Tibial artery (tissue), 4 donors: ENCODE data around the gene RPRD1B.

Experiments
- DNase-seq, 2 donors: peaks; one replicate each; pipeline ENCODE4 v3.0.0-alpha.2; 2019
- H3K27ac ChIP-seq, 2 donors: fragments of 200-600 bp; sonication (generic) in 1 of 2; 1 replicate in 1 of 2; 2 replicates in 1 of 2; pipeline ENCODE4 v1.5.1; 2018 to 2019; ENCODE audit warnings: mild to moderate bottlenecking in 1 of 2
- H3K27me3 ChIP-seq, 2 donors: fragments of 200-600 bp; sonication (generic) in 1 of 2; one replicate each; pipeline versions ENCODE4 v1.5.1 to v1.6.0; 2016 to 2019
- H3K36me3 ChIP-seq, 3 donors: fragments of 200-600 bp; sonication (generic) in 2 of 3; one replicate each; pipeline ENCODE4 v1.5.1; 2016 to 2019; ENCODE audit warnings: mild to moderate bottlenecking in 2 of 3
- H3K4me1 ChIP-seq, 4 donors: fragments of 200-600 bp; sonication (generic) in 2 of 4; 1 replicate in 3 of 4; 2 replicates in 1 of 4; pipeline ENCODE4 v1.5.1; 2016 to 2019
- H3K4me3 ChIP-seq, 2 donors: fragments of 200-600 bp; sonication (generic) in 1 of 2; 1 replicate in 1 of 2; 2 replicates in 1 of 2; pipeline ENCODE4 v1.5.1; 2018 to 2019; ENCODE audit warnings: mild to moderate bottlenecking in 2 of 2
- H3K9me3 ChIP-seq, 3 donors: fragments of 200-600 bp; sonication (generic) in 1 of 3; one replicate each; pipeline ENCODE4 v1.5.1; 2016 to 2019
- CTCF ChIP-seq, 2 experiments: fragments of 200-600 bp in 1 of 2; fragments of 450-650 bp in 1 of 2; IDR thresholded peaks; one replicate each; pipeline ENCODE4 v1.5.1; 2017 to 2019; ENCODE audit warnings: antibody characterized with exemption in 2 of 2, mild to moderate bottlenecking in 1 of 2, moderate library complexity in 1 of 2
- intact Hi-C: fragments of 100-400 bp; cut with DNase I; formaldehyde crosslinking; loops from one replicate; pipeline ENCODE4 v1.15.0; 2023; ENCODE audit warnings: low total_unique reads

The RPRD1B gene

GRCh38 chr20:38065764-38066375, 32.3 kb downstream of the RPRD1B start:
- DNase-seq, result peak; percentile 33 to 81
- intact Hi-C loops, result no loop called here
- H3K4me3 ChIP-seq, result no peak overlapping the region
- no peak for TF ChIP-seq CTCF (IDR thresholded peaks at IDR 0.05)
- peaks cover 0 to 27% (median 13%) of the 10 kb centered on the region in 4 donors for H3K4me1 ChIP-seq
- peak overlapping the region; percentile 48 to 56 for H3K27ac ChIP-seq
- peaks cover 11 to 83% (median 52%) of the 10 kb centered on the region in 3 donors for H3K36me3 ChIP-seq
- no peaks in the 10 kb centered on the region for H3K9me3 ChIP-seq
- H3K27me3 ChIP-seq, result no peaks in the 10 kb centered on the region

- intact Hi-C loops, result no loop called here
- Histone ChIP-seq H3K4me3 (no peak overlapping the region), H3K27me3 (no peaks in the 10 kb centered on the region), H3K9me3 (no peaks in the 10 kb centered on the region), H3K4me1 (peaks cover 0 to 27% (median 13%) of the 10 kb centered on the region in 4 donors), H3K36me3 (peaks cover 12 to 79% (median 57%) of the 10 kb centered on the region in 3 donors), H3K27ac (peak overlapping the region; percentile 26 to 56)
- no peak for TF ChIP-seq CTCF (IDR thresholded peaks at IDR 0.05)
- DNase-seq, result no peak
Measured at GRCh38 chr20:38066969-38067716, 33.6 kb downstream of the RPRD1B start.

- Histone ChIP-seq H3K4me1 (peaks cover 0 to 29% (median 13%) of the 10 kb centered on the region in 4 donors), H3K27me3 (no peaks in the 10 kb centered on the region), H3K27ac (peak overlapping the region; percentile 26 to 56), H3K36me3 (peaks cover 12 to 72% (median 50%) of the 10 kb centered on the region in 3 donors), H3K9me3 (no peaks in the 10 kb centered on the region), H3K4me3 (no peak overlapping the region)
- intact Hi-C loops, result no loop called here
- no peak for DNase-seq
- TF ChIP-seq CTCF (IDR thresholded peaks at IDR 0.05), result no peak
Measured at GRCh38 chr20:38067717-38068365, 34.3 kb downstream of the RPRD1B start.

GRCh38 chr20:38072898-38073297, 39.4 kb downstream of the RPRD1B start:
- intact Hi-C loops, result loop anchor here (5.0 kb wide), 1 partner anchor 94 kb away; the partner anchor contains the start of gene TGM2

More at GRCh38 chr20:38072898-38073297, 39.4 kb downstream of the RPRD1B start:
- TF ChIP-seq CTCF (IDR thresholded peaks at IDR 0.05), result no peak
- Histone ChIP-seq H3K27me3 (no peaks in the 10 kb centered on the region), H3K9me3 (no peaks in the 10 kb centered on the region), H3K4me3 (no peak overlapping the region), H3K36me3 (peaks cover 9 to 53% (median 29%) of the 10 kb centered on the region in 3 donors), H3K27ac (peak overlapping the region; percentile 73 to 82), H3K4me1 (peaks cover 0 to 44% (median 28%) of the 10 kb centered on the region in 4 donors)
- no peak for DNase-seq
